KMS-11 (cell line): ENCODE data around the gene IL22.

Experiments
- H2AFZ ChIP-seq: fragments of 200-600 bp; sonication (generic); 2 replicates; pipeline ENCODE4 v1.6.1; 2016; ENCODE audit warnings: antibody characterized with exemption, mixed run types, low read depth
- H3K27ac ChIP-seq: fragments of 200-600 bp; sonication (generic); 2 replicates; pipeline ENCODE4 v1.6.1; 2016; ENCODE audit warnings: mild to moderate bottlenecking, mixed run types
- H3K27me3 ChIP-seq: fragments of 200-600 bp; sonication (generic); 2 replicates; pipeline ENCODE4 v1.6.1; 2017; ENCODE audit warnings: mild to moderate bottlenecking, low read depth, mixed run types, moderate library complexity; ENCODE audit not compliant: insufficient read depth
- H3K36me3 ChIP-seq: fragments of 200-600 bp; sonication (generic); 2 replicates; pipeline ENCODE4 v1.6.1; 2017; ENCODE audit warnings: mild to moderate bottlenecking, mixed run types; ENCODE audit not compliant: insufficient read depth
- H3K4me1 ChIP-seq: fragments of 200-600 bp; sonication (generic); 2 replicates; pipeline ENCODE4 v1.6.1; 2016; ENCODE audit warnings: mild to moderate bottlenecking, low read depth, mixed run types; ENCODE audit not compliant: poor library complexity, severe bottlenecking
- H3K4me2 ChIP-seq: fragments of 200-600 bp; sonication (generic); 2 replicates; pipeline ENCODE4 v1.7.0; 2016; ENCODE audit warnings: mild to moderate bottlenecking, mixed run types
- H3K4me3 ChIP-seq: fragments of 200-600 bp; sonication (generic); IDR thresholded peaks from 2 replicates; pipeline ENCODE4 v1.6.1; 2017; ENCODE audit warnings: low read depth, low read length, mixed read lengths; ENCODE audit not compliant: insufficient read depth
- H3K79me2 ChIP-seq: fragments of 200-600 bp; sonication (generic); 2 replicates; pipeline ENCODE4 v1.6.1; 2016; ENCODE audit warnings: low read depth, mixed run types; ENCODE audit not compliant: insufficient read depth
- H3K9ac ChIP-seq: fragments of 200-600 bp; sonication (generic); 2 replicates; pipeline ENCODE4 v1.6.1; 2016; ENCODE audit warnings: mild to moderate bottlenecking, mixed run types
- H4K20me1 ChIP-seq: fragments of 200-600 bp; sonication (generic); 2 replicates; pipeline ENCODE4 v1.6.1; 2016; ENCODE audit warnings: mild to moderate bottlenecking, mixed run types; ENCODE audit not compliant: insufficient read depth
- TF ChIP-seq, protein P1 (sequence below): fragments of 200-600 bp; sonication (generic); conservative IDR thresholded peaks from 2 replicates; pipeline ENCODE4 v1.6.1; 2017; ENCODE audit warnings: low read depth, mild to moderate bottlenecking, antibody characterized with exemption, low read length, moderate library complexity, mixed read lengths

Gene IL22

DNA sequence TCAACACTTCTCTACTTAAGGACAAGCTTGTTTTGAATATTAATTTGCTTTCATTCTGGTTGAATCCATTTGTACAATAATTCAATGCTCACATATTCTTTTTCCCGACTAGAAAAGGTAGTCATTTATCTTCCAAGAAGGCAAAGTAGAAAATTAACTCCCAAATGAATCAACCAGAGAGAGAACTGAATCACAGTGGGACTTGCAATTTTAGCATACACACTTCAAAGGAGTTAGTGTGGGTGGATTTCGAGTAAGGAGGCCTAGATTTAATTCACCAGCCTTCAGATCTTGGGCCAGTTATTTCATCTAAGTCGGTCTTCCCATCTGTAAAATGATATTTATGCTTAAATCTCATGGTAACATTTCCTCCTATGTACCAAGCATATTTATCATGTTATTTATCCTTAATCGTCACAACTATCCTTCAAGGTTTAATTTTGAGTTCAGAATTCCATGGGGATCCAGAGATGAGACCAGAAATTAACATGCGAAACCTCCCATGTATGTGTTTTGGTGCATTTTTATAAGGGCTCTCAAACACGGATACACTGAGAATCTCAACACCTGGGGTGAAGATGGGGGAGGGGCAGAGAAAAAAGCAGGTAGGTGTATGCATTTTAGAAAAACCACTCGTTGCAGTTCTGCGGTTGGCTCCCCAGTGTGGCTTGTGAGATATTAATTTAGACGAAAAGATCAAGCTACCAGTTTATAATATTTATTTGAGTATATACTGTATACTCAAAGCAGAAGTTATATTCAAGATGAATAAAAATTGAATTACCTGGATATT, 38.9 kb upstream of the IL22 start:
- TF ChIP-seq, protein P1, sequence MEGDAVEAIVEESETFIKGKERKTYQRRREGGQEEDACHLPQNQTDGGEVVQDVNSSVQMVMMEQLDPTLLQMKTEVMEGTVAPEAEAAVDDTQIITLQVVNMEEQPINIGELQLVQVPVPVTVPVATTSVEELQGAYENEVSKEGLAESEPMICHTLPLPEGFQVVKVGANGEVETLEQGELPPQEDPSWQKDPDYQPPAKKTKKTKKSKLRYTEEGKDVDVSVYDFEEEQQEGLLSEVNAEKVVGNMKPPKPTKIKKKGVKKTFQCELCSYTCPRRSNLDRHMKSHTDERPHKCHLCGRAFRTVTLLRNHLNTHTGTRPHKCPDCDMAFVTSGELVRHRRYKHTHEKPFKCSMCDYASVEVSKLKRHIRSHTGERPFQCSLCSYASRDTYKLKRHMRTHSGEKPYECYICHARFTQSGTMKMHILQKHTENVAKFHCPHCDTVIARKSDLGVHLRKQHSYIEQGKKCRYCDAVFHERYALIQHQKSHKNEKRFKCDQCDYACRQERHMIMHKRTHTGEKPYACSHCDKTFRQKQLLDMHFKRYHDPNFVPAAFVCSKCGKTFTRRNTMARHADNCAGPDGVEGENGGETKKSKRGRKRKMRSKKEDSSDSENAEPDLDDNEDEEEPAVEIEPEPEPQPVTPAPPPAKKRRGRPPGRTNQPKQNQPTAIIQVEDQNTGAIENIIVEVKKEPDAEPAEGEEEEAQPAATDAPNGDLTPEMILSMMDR = no peak
- Histone ChIP-seq H3K4me2 (no peak overlapping the region), H3K27ac (no peak overlapping the region)

DNA sequence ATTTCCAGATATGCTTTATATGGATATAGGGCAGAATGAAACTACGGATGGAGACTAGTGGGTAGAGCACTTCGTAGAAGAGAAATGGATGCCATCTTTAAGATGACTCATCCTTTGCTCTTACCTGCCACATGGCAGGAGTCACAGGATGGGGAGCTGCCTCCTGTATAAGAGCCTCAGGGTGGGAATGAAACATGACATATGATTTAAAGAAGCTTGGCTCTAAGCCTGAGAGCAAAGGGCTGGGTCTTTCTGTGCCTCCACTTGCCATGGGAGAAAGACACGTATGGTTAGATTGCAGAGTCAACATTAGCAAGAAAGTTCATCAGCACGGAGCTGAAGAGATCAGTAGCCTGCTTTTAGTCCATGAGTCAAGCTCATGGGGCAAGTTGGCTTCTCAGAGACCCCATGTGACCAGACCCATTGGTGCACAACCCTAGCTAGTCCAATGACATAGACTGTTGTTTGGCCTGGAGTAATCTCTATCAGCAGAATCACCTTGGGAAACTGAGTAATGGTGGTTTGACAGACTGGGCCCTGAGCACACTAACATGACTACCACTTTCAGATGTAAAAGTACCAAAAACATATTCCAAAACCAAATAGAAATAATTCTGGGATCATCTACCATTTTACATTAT, 38.1 kb upstream of the IL22 start:
- H4K20me1 ChIP-seq = no peaks in the 10 kb centered on the region
- H3K9ac ChIP-seq = no peak overlapping the region
- no peak overlapping the region for H3K4me2 ChIP-seq
- no peaks in the 10 kb centered on the region for H3K36me3 ChIP-seq
- H3K4me1 ChIP-seq = peaks cover 12% of the 10 kb centered on the region
- no peaks in the 10 kb centered on the region for H3K79me2 ChIP-seq
- H2AFZ ChIP-seq = no peak overlapping the region
- H3K4me3 ChIP-seq = no peak overlapping the region
- no peaks in the 10 kb centered on the region for H3K27me3 ChIP-seq
- TF ChIP-seq, protein P1 = no peak
- no peak overlapping the region for H3K27ac ChIP-seq

More for the DNA sequence above, 38.9 kb upstream of the IL22 start:
- Histone ChIP-seq H3K36me3 (no peaks in the 10 kb centered on the region), H3K4me3 (no peak overlapping the region), H3K79me2 (no peaks in the 10 kb centered on the region), H3K27me3 (no peaks in the 10 kb centered on the region), H4K20me1 (no peaks in the 10 kb centered on the region), H2AFZ (no peak overlapping the region), H3K9ac (no peak overlapping the region), H3K4me1 (peaks cover 12% of the 10 kb centered on the region)

DNA sequence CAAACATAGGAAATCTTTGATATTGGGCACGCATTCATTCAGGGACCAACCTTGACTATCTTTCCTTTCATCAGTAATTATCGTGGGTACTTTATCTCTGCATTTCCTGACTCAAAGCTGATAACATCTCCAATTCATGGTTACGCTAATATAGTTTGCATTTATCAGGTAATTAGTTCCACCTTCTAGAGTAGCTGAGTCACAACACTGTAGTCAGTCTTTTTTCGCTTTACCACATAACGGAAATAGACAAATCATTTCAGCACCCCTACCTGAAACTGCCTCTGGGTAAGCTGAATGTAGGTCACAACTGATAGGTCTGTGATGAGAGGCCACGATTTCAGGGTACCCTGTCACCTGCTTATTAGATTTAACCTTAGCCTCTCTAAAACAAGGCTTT, 36.7 kb upstream of the IL22 start:
- H3K4me1 ChIP-seq = peaks cover 12% of the 10 kb centered on the region
- no peaks in the 10 kb centered on the region for H3K36me3 ChIP-seq
- no peaks in the 10 kb centered on the region for H3K27me3 ChIP-seq
- peak overlapping the region; percentile 8; the same call in 1 of the 2 replicates for H3K27ac ChIP-seq
- H3K4me3 ChIP-seq = no peak overlapping the region
- no peak overlapping the region for H3K4me2 ChIP-seq
- no peak overlapping the region for H2AFZ ChIP-seq
- TF ChIP-seq, protein P1 = no peak
- no peaks in the 10 kb centered on the region for H3K79me2 ChIP-seq
- no peak overlapping the region for H3K9ac ChIP-seq
- no peaks in the 10 kb centered on the region for H4K20me1 ChIP-seq

DNA sequence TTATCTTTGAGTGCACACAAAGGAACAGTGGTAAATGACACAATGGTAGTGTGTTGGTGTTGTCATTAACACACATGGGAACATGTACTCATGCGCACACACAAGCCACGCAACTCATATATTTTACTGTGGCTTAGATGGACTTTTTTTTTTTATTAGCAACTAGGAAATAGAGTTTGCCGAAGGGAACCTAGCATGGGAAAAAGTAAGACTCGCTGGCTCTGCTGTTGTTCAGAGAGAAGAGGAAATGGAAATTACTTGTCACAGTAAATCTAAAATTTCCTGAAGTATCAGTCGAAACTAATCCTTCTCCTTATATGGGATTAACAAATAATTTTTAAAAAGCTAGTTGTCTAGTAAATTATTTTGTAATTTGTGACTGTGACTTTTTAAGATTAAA, 33.7 kb upstream of the IL22 start:
- no peaks in the 10 kb centered on the region for H4K20me1 ChIP-seq
- no peaks in the 10 kb centered on the region for H3K27me3 ChIP-seq
- H3K4me1 ChIP-seq = peaks cover 12% of the 10 kb centered on the region
- H3K4me2 ChIP-seq = no peak overlapping the region
- no peaks in the 10 kb centered on the region for H3K36me3 ChIP-seq
- no peak overlapping the region for H3K9ac ChIP-seq
- no peak overlapping the region for H3K4me3 ChIP-seq
- H3K79me2 ChIP-seq = no peaks in the 10 kb centered on the region
- H2AFZ ChIP-seq = no peak overlapping the region
- TF ChIP-seq, protein P1 = no peak
- H3K27ac ChIP-seq = no peak overlapping the region
